ENCODE data around the gene DHRS12.

DNA sequence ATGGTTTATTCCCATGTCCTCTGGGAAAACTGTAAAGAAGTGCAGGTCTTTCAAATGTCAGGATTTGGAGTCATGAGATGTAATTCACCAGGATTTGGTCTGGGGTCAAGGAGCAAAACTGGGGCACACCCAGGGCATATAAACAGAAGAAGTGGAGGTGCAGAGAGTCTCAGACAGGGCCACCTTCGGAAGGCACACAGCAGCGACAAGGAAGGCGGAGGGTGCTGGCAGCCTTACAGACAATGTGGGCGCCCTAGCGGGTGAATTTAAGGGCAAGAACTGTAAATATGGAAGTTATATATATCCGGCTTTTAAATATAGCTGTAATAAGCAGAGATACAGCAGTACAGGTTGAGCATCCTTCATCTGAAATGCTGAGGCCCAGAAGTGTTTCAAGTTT is 31.2 kb downstream of the DHRS12 start:
- TF ChIP-seq, protein P1, sequence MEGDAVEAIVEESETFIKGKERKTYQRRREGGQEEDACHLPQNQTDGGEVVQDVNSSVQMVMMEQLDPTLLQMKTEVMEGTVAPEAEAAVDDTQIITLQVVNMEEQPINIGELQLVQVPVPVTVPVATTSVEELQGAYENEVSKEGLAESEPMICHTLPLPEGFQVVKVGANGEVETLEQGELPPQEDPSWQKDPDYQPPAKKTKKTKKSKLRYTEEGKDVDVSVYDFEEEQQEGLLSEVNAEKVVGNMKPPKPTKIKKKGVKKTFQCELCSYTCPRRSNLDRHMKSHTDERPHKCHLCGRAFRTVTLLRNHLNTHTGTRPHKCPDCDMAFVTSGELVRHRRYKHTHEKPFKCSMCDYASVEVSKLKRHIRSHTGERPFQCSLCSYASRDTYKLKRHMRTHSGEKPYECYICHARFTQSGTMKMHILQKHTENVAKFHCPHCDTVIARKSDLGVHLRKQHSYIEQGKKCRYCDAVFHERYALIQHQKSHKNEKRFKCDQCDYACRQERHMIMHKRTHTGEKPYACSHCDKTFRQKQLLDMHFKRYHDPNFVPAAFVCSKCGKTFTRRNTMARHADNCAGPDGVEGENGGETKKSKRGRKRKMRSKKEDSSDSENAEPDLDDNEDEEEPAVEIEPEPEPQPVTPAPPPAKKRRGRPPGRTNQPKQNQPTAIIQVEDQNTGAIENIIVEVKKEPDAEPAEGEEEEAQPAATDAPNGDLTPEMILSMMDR (IDR thresholded peaks at IDR 0.05), result no peak
- no peak for TF ChIP-seq POLR2AphosphoS5 (IDR thresholded peaks at IDR 0.05; ENCODE audit: insufficient read depth in 1 of 2, low read depth in 1 of 2)

All from vagina (tissue), 2 donors.